Measurements from ENCODE around the gene CDKN1B. TPM values are rescaled to one million over a fixed set of nuclear protein-coding genes. Genes with fewer than 3 reads are reported as not detected.
"Not testable (repeated sequence)": the region's sequence is repeated elsewhere in the genome, so short reads cannot be mapped to it uniquely, and the experiment has no call there.

CDKN1B gene
- total RNA-seq, 1 donor from 2014 or later = 40.9 TPM

DNA sequence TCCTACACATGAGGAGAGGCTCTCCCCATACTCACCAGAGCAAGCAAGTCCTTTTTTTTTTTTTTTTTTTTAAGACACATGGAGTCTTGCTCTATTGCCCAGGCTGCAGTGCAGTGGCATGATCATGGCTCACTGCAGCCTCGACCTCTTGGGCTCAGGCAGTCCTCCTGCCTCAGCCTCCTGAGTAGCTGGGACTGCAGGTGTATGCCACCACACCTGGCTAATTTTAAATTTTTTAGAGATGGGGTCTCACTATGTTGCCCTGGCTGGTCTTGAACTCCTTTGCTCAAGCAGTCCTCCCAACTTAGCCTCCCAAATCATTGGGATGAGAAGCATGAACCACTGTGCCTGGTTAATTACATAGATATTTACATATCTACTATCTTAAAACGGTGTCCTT lies 21.0 kb downstream of the CDKN1B start:
- DNase-seq; ATAC-seq; intact Hi-C loops (cut with micrococcal nuclease): not testable (repeated sequence)

GRCh38 chr12:12741660-12742059 lies 24.5 kb downstream of the CDKN1B start:
- DNase-seq = no peak
- intact Hi-C loops (cut with micrococcal nuclease) = no loop called here
- peak; percentile 43 for ATAC-seq

- intact Hi-C loops (cut with micrococcal nuclease) = no loop called here
- DNase-seq (no peak), ATAC-seq (no peak)
These were observed 27.6 kb downstream of the CDKN1B start for GRCh38 chr12:12744546-12745305.

GRCh38 chr12:12745576-12746211 lies 28.5 kb downstream of the CDKN1B start:
- no peak for DNase-seq
- no peak for ATAC-seq
- intact Hi-C loops (cut with micrococcal nuclease) = no loop called here

- intact Hi-C loops (cut with micrococcal nuclease) = no loop called here
- ATAC-seq (no peak), DNase-seq (no peak)
These were observed 30.1 kb downstream of the CDKN1B start for GRCh38 chr12:12747278-12747677.

DNA sequence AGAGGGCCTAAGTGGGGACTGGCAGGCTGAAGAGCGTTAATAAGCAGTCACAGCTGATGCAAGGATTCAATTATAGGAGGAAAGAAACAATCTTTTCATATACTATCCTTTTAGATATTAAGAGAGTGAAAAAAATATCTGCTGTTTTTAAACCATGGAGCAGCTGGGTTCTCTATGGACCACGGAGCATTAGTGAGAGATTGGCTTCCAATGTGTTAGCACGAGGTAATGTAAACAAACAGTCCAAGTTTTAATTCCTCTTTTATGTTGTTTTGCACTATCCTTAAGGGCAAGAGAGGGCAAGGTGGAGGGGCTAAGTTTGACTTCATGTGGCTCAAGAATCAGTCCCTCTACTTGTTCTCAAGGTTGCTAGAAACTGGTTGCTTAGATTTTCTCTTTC lies 30.9 kb downstream of the CDKN1B start:
- DNase-seq (no peak), ATAC-seq (no peak)
- intact Hi-C loops (cut with micrococcal nuclease) = no loop called here

GRCh38 chr12:12749433-12749832 lies 32.3 kb downstream of the CDKN1B start:
- ATAC-seq = no peak
- intact Hi-C loops (cut with micrococcal nuclease) = no loop called here
- no peak for DNase-seq

- no peak for ATAC-seq
- intact Hi-C loops (cut with micrococcal nuclease) = no loop called here
- DNase-seq = no peak
These were observed 38.8 kb downstream of the CDKN1B start for GRCh38 chr12:12755923-12756322.

- ATAC-seq = no peak
- DNase-seq = no peak
These were observed 40.0 kb downstream of the CDKN1B start for GRCh38 chr12:12757121-12757520.

GRCh38 chr12:12759234-12759915 lies 42.2 kb downstream of the CDKN1B start:
- ATAC-seq (no peak), DNase-seq (no peak)
- intact Hi-C loops (cut with micrococcal nuclease) = no loop called here

More at GRCh38 chr12:12757121-12757520, 40.0 kb downstream of the CDKN1B start:
- intact Hi-C loops (cut with micrococcal nuclease) = no loop called here

GRCh38 chr12:12764824-12765223 lies 47.7 kb downstream of the CDKN1B start:
- intact Hi-C loops (cut with micrococcal nuclease) = no loop called here
- ATAC-seq = no peak

DNA sequence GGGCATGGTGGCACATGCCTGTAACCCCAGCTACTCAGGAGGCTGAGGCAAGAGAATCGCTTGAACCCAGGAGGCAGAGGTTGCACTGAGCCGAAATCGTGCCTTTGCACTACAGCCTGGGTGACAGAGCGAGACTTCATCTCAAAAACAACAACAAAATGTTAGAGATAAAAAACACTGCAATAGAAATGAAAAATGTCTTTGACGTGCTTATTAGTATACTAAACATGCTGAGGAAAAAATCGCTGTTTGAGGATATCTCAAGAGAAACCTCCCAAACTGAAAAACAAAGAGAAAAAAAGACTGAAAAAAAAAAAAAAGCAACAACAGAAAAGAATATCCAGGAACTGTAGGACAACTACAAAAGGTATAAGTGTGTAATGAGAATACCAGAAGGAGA lies 53.1 kb downstream of the CDKN1B start:
- ATAC-seq (no peak), DNase-seq (no peak)
- intact Hi-C loops (cut with micrococcal nuclease) = no loop called here

More at GRCh38 chr12:12764824-12765223, 47.7 kb downstream of the CDKN1B start:
- DNase-seq = no peak

Small RNA genes lying within 50 kb of the gene (microRNA-seq; reads per million reads assigned to microRNA genes)
- not detected for gene MIR613 (ENCODE audit: borderline number of aligned reads)

Other genes starting within 250 kb of the CDKN1B start
- 12.9 TPM for gene DUSP16, start 154.5 kb upstream of the CDKN1B start, total RNA-seq
- 16.9 TPM for gene CREBL2, start 105.5 kb upstream of the CDKN1B start, total RNA-seq
- gene GPR19, start 21.2 kb upstream of the CDKN1B start, total RNA-seq = not detected
- 21.3 TPM for gene APOLD1, start 68.3 kb downstream of the CDKN1B start, total RNA-seq
- gene DDX47, start 96.0 kb downstream of the CDKN1B start, total RNA-seq = 29.9 TPM
- 1.9 TPM for gene GPRC5A, start 174.2 kb downstream of the CDKN1B start, total RNA-seq
- gene GPRC5D, start 234.8 kb downstream of the CDKN1B start, total RNA-seq = not detected

Data from left ventricle myocardium superior (tissue), 1 donor.